Hepatocyte (in vitro differentiated cells): ENCODE measurements around the gene PKP4.

Experiments used
- EZH2 ChIP-seq: fragments of 200-600 bp; sonication (generic); IDR thresholded peaks from 2 replicates; pipeline ENCODE4 v1.6.1; 2016; ENCODE audit warnings: antibody characterized with exemption, mild to moderate bottlenecking, borderline replicate concordance
- EZH2phosphoT487 ChIP-seq: fragments of 200-600 bp; sonication (generic); IDR thresholded peaks from one replicate; pipeline ENCODE4 v1.6.1; 2018; ENCODE audit warnings: antibody characterized with exemption, mild to moderate bottlenecking, low read depth, moderate library complexity; ENCODE audit not compliant: unreplicated experiment, severe bottlenecking
- TF ChIP-seq, protein P1 (sequence below): fragments of 200-600 bp; sonication (generic); IDR thresholded peaks from 2 replicates; pipeline ENCODE4 v1.5.1; 2016; ENCODE audit warnings: antibody characterized with exemption, mild to moderate bottlenecking; ENCODE audit not compliant: poor library complexity

DNA sequence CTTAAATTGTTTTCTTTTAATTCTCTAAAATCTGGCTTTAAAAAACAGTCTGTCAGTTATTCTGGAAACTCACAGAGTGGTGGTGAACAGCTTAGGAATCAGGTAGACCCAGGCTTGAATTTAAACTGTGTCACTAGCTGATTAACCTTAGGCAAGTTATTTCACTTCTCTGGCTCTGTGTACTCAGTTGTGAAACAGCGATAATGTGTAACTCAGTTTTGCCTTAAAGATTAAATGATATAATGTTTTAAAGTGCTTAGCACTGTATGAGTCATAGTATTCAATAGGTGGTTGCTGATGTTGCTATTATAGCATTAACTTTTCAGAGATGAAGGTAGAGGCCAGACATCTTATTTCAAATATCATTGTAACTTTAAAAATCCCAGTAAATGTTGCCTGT, 40.7 kb downstream of the PKP4 start:
- TF ChIP-seq, protein P1, sequence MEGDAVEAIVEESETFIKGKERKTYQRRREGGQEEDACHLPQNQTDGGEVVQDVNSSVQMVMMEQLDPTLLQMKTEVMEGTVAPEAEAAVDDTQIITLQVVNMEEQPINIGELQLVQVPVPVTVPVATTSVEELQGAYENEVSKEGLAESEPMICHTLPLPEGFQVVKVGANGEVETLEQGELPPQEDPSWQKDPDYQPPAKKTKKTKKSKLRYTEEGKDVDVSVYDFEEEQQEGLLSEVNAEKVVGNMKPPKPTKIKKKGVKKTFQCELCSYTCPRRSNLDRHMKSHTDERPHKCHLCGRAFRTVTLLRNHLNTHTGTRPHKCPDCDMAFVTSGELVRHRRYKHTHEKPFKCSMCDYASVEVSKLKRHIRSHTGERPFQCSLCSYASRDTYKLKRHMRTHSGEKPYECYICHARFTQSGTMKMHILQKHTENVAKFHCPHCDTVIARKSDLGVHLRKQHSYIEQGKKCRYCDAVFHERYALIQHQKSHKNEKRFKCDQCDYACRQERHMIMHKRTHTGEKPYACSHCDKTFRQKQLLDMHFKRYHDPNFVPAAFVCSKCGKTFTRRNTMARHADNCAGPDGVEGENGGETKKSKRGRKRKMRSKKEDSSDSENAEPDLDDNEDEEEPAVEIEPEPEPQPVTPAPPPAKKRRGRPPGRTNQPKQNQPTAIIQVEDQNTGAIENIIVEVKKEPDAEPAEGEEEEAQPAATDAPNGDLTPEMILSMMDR = no peak
- TF ChIP-seq EZH2phosphoT487 = no peak
- no peak for TF ChIP-seq EZH2
